Upper lobe of left lung (tissue), 4 donors: ENCODE results near the gene ZBTB8A.

Source experiments
- CTCF ChIP-seq, 6 experiments: fragments of 450-650 bp in 4 of 6; fragments of 200-600 bp in 2 of 6; sonication (generic) in 2 of 6; IDR thresholded peaks; one replicate each; pipeline ENCODE4 v1.5.1; 2016 to 2019; ENCODE audit warnings: antibody characterized with exemption in 6 of 6
- POLR2AphosphoS5 ChIP-seq, 2 donors: sonication (generic); formaldehyde crosslinking; IDR thresholded peaks; one replicate each; pipeline ENCODE4 v1.5.1; 2017; ENCODE audit warnings: antibody characterized with exemption in 2 of 2

DNA sequence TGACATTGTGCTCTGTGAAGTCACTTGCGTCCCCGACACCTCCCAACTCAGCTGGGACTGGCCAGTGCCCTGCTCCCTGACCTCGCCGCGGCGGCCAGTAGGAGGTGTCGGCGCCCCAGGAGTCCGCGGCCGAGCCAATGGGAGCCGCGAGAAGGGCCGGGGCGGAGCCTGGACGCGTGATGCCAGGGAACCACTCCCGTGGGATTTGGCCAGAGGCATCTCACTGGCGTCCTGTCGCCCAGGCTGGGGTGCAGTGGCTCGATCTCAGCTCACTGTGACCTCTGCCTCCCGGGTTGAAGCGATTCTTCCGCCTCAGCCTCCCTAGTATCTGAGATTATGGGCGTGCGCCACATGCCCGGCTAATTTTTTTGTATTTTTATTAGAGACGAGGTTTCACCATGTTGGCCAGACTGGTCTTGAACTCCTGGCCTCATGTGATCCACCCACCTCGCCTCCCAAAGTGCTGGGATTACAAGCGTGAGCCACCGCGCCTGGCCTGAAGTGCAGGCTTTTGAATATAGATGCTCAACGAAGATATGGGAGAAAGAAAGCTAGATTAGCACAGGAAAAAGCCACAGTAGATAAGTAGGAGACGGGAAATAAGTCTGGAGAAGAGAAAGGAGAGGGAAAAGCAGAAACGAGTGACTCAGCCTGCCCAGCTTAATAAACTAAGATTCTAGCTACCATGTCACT is 73.1 kb downstream of the ZBTB8A start:
- TF ChIP-seq CTCF (IDR thresholded peaks at IDR 0.05), result peak in 5 of 6 experiments; percentile 30 to 67 (median 55)
- peak in 1 of 2 donors; percentile 81 for TF ChIP-seq POLR2AphosphoS5 (IDR thresholded peaks at IDR 0.05)
